ENCODE results near the gene ACOXL.
A peak's percentile ranks its signal among the peaks of the same experiment; 100 is the strongest.

ACOXL gene

DNA sequence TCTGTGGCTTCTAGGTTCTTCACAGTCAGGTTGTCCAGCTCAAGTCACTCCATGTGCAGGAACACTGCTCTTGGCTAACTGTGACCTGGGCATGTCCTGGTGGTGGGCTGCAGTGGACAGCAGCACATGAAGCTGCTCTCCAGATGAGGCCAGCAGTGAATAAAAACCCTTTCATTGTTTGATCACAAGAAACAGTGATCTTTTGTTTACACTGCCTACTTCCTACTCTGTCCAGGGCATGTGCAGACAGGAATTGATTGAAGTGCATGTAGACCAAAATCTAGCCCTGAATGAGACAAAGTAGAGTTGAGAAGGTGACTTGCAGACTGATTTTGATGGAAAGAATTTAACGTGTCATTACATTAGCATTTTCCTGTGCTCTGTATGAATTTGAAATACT is 423.2 kb downstream of the ACOXL start:
- Histone ChIP-seq H3F3A (ENCODE audit: control insufficient read depth, insufficient read depth) (peaks cover 35% of the 10 kb centered on the region), H3K4me2 (ENCODE audit: low read length) (peak overlapping the region; percentile 70), H3K4me3 (ENCODE audit: low read length) (peak overlapping the region; percentile 52; the same call in 1 of the 2 replicates), H3K27me3 (ENCODE audit: control insufficient read depth, low read length) (no peaks in the 10 kb centered on the region), H3K9me3 (ENCODE audit: control insufficient read depth, insufficient read depth, low read length) (no peaks in the 10 kb centered on the region), H3K79me2 (ENCODE audit: control insufficient read depth, low read length) (peaks cover 80% of the 10 kb centered on the region), H3K27ac (ENCODE audit: low read depth, low read length) (peak overlapping the region; percentile 93), H3K9me2 (replicated peaks; ENCODE audit: control insufficient read depth, low read length) (no peaks in the 10 kb centered on the region), H3K36me3 (ENCODE audit: control insufficient read depth, low read length) (peaks cover 92% of the 10 kb centered on the region), H3K4me1 (ENCODE audit: control insufficient read depth, low read length) (peaks cover 57% of the 10 kb centered on the region), H4K20me1 (ENCODE audit: control insufficient read depth, insufficient read depth, low read depth, low read length) (peaks cover 30% of the 10 kb centered on the region)
- no peak for TF ChIP-seq CTCF (IDR thresholded peaks at IDR 0.05; ENCODE audit: low read depth, low read length, poor library complexity, severe bottlenecking)
- no peak for TF ChIP-seq EZH2phosphoT487 (IDR thresholded peaks at IDR 0.05; ENCODE audit: borderline replicate concordance, low read length)

DNA sequence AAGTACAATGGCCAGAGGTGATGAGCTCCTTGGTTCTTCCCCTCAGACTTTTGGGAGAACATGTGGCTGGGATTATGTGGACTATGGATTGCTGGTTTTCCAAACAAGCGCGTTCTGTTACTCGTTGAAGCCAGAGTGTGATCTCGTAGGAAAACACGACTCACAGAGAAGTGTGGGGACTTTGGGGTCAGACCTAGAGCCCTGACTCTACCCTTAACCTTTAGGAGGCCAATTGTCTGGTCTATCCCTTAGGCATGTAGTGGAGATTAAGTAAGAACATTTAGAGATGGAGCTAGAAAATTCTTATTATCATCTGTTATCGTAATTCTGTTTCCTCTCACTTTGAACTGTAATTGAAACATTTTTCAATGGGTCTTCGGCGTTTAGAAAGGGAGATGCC is 424.2 kb downstream of the ACOXL start:
- H3K27ac ChIP-seq (ENCODE audit: low read depth, low read length) = peak overlapping the region; percentile 93
- peaks cover 57% of the 10 kb centered on the region for H3K4me1 ChIP-seq (ENCODE audit: control insufficient read depth, low read length)
- H3F3A ChIP-seq (ENCODE audit: control insufficient read depth, insufficient read depth) = peaks cover 35% of the 10 kb centered on the region
- H3K4me2 ChIP-seq (ENCODE audit: low read length) = peak overlapping the region; percentile 70
- peaks cover 30% of the 10 kb centered on the region for H4K20me1 ChIP-seq (ENCODE audit: control insufficient read depth, insufficient read depth, low read depth, low read length)
- TF ChIP-seq EZH2phosphoT487 (IDR thresholded peaks at IDR 0.05; ENCODE audit: borderline replicate concordance, low read length) = no peak
- no peak for TF ChIP-seq CTCF (IDR thresholded peaks at IDR 0.05; ENCODE audit: low read depth, low read length, poor library complexity, severe bottlenecking)
- H3K9me3 ChIP-seq (ENCODE audit: control insufficient read depth, insufficient read depth, low read length) = no peaks in the 10 kb centered on the region
- H3K79me2 ChIP-seq (ENCODE audit: control insufficient read depth, low read length) = peaks cover 83% of the 10 kb centered on the region
- peak overlapping the region; percentile 52 for H3K4me3 ChIP-seq (ENCODE audit: low read length)
- peaks cover 92% of the 10 kb centered on the region for H3K36me3 ChIP-seq (ENCODE audit: control insufficient read depth, low read length)
- H3K27me3 ChIP-seq (ENCODE audit: control insufficient read depth, low read length) = no peaks in the 10 kb centered on the region
- no peaks in the 10 kb centered on the region for H3K9me2 ChIP-seq (replicated peaks; ENCODE audit: control insufficient read depth, low read length)

DNA sequence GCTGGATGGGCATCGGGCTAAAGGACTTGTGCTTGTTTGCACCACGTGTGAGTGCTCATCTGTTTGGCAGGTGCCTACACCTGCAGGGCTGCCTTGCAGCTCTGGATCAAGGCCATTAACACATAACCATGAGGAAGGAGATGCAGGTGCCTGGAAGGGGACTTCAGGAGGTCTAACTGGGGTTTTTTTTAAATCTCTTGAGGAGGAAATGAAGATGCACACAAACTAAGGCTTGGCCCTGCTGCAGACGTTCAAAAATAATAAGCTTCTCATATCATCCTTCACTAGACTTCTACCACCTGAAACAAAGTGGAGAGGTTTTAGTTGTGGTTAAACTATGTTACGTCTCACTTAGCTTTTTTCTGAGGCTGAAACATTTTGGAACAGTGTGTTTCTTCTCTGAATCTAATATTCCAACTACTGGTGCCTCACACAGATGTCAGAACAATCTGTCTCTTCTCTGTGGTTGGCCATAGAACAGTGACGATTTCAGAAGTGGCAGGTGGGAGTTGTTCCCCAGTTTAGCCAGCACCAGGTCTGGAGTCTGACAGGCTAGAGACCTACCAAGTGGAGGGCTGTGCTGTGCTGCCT is 424.8 kb downstream of the ACOXL start:
- H3K27me3 ChIP-seq (ENCODE audit: control insufficient read depth, low read length) = no peaks in the 10 kb centered on the region
- H3K79me2 ChIP-seq (ENCODE audit: control insufficient read depth, low read length) = peaks cover 80% of the 10 kb centered on the region
- H3K9me2 ChIP-seq (replicated peaks; ENCODE audit: control insufficient read depth, low read length) = no peaks in the 10 kb centered on the region
- no peaks in the 10 kb centered on the region for H3K9me3 ChIP-seq (ENCODE audit: control insufficient read depth, insufficient read depth, low read length)
- peak overlapping the region; percentile 93 for H3K27ac ChIP-seq (ENCODE audit: low read depth, low read length)
- TF ChIP-seq EZH2phosphoT487 (IDR thresholded peaks at IDR 0.05; ENCODE audit: borderline replicate concordance, low read length) (no peak), CTCF (IDR thresholded peaks at IDR 0.05; ENCODE audit: low read depth, low read length, poor library complexity, severe bottlenecking) (no peak)
- peaks cover 92% of the 10 kb centered on the region for H3K36me3 ChIP-seq (ENCODE audit: control insufficient read depth, low read length)
- H3K4me3 ChIP-seq (ENCODE audit: low read length) = peak overlapping the region; percentile 52
- peaks cover 35% of the 10 kb centered on the region for H3F3A ChIP-seq (ENCODE audit: control insufficient read depth, insufficient read depth)
- peaks cover 30% of the 10 kb centered on the region for H4K20me1 ChIP-seq (ENCODE audit: control insufficient read depth, insufficient read depth, low read depth, low read length)
- H3K4me2 ChIP-seq (ENCODE audit: low read length) = peak overlapping the region; percentile 70
- peaks cover 62% of the 10 kb centered on the region for H3K4me1 ChIP-seq (ENCODE audit: control insufficient read depth, low read length)
